Naive thymus-derived CD8-positive, alpha-beta T cell (primary cell): Measurements from ENCODE around the gene TMEM86A. TPM values are rescaled to one million over a fixed set of nuclear protein-coding genes. Genes with fewer than 3 reads are reported as not detected.
"Not testable (repeated sequence)": the region's sequence is repeated elsewhere in the genome, so short reads cannot be mapped to it uniquely, and the experiment has no call there.

Experiments used
- ATAC-seq, 2 donors: fragments of 150-1000 bp; cut with Tn5 transposase in 1 of 2; sonication (Bioruptor Pico), chemical (Tn5 transposase) in 1 of 2; 1 replicate in 1 of 2; 2 replicates in 1 of 2; pipeline ENCODE4 v1.10.0; 2021; ENCODE audit warnings: mild to moderate bottlenecking in 2 of 2, moderate library complexity in 2 of 2
- POLR2A ChIA-PET: fragments of 350-600 bp; sonication (Branson Sonifier 250); formaldehyde crosslinking; loops from one replicate; lab custom pipeline; 2021; ENCODE audit warnings: antibody characterized with exemption; lab: Charles Lee
- DNase-seq, 10 donors: peaks; one replicate each; pipeline versions ENCODE4 v3.0.0 to v3.0.0-alpha.2; 2020 to 2022
- H3K27ac Mint-ChIP-seq, 10 donors: one replicate each; pipeline ENCODE4 v1.8.0; 2020 to 2022; ENCODE audit warnings: mild to moderate bottlenecking in 10 of 10, mixed read lengths in 10 of 10, moderate library complexity in 4 of 10, inconsistent platforms in 1 of 10
- H3K27me3 Mint-ChIP-seq, 5 donors: one replicate each; pipeline ENCODE4 v1.8.0; 2021 to 2022; ENCODE audit warnings: mixed read lengths in 5 of 5
- H3K36me3 Mint-ChIP-seq, 3 donors: one replicate each; pipeline ENCODE4 v1.8.0; 2020 to 2022; ENCODE audit warnings: mixed read lengths in 3 of 3, mild to moderate bottlenecking in 2 of 3, inconsistent platforms in 1 of 3
- H3K4me1 Mint-ChIP-seq, 4 donors: one replicate each; pipeline ENCODE4 v1.8.0; 2021 to 2022; ENCODE audit warnings: mixed read lengths in 4 of 4
- H3K4me3 Mint-ChIP-seq, 10 donors: one replicate each; pipeline ENCODE4 v1.8.0; 2020 to 2022; ENCODE audit warnings: mild to moderate bottlenecking in 10 of 10, mixed read lengths in 10 of 10, moderate library complexity in 6 of 10, inconsistent platforms in 1 of 10
- H3K9me3 Mint-ChIP-seq, 9 donors: one replicate each; pipeline ENCODE4 v1.8.0; 2020 to 2022; ENCODE audit warnings: mixed read lengths in 9 of 9, mild to moderate bottlenecking in 3 of 9, inconsistent platforms in 1 of 9, moderate library complexity in 1 of 9
- polyA plus RNA-seq, 3 donors: library from polyadenylated mRNA; unstranded; fragments of 300-500 nt; fragmentation: Illumina TruSeq; gene quantifications; one replicate each; pipeline ENCODE4 v1.2.3, GENCODE V29; 2021
- total RNA-seq, 8 experiments: library from RNA in 2 of 8; stranded (reverse) in 2 of 8; gene quantifications; one replicate each; pipeline ENCODE4 v1.2.3 and lab custom pipeline; 2021 to 2026

Gene TMEM86A
- total and polyA plus RNA-seq, 5 experiments from 2014 or later: 0.43 to 6.7 (median 1.9) TPM

- H3K27me3 Mint-ChIP-seq: no peaks in the 10 kb centered on the region
- H3K4me1 Mint-ChIP-seq: peaks cover 8 to 33% (median 23%) of the 10 kb centered on the region in 4 donors
- POLR2A ChIA-PET: interaction anchor here (0.7 to 0.9 kb wide), 3 partner anchors 21 to 955 kb away, joined by 3 to 5 read pairs (median 4); partner anchors contain the start of gene TMEM86A
- no peak for ATAC-seq
- no peaks in the 10 kb centered on the region for H3K9me3 Mint-ChIP-seq
- H3K36me3 Mint-ChIP-seq: no peaks in the 10 kb centered on the region
- H3K4me3 Mint-ChIP-seq: peak overlapping the region in 2 of 10 donors; percentile 7 to 20
- peak overlapping the region in 4 of 10 donors; percentile 3 to 81 (median 40) for H3K27ac Mint-ChIP-seq
- no peak for DNase-seq
Observed at GRCh38 chr11:18677560-18677959, 21.0 kb upstream of the TMEM86A start.

GRCh38 chr11:18681949-18682348 lies 16.6 kb upstream of the TMEM86A start:
- POLR2A ChIA-PET: not testable (repeated sequence)

GRCh38 chr11:18682466-18682865 lies 16.1 kb upstream of the TMEM86A start:
- no peaks in the 10 kb centered on the region for H3K36me3 Mint-ChIP-seq
- no peak overlapping the region for H3K27ac Mint-ChIP-seq
- DNase-seq (no peak), ATAC-seq (no peak)
- peaks cover 4 to 11% (median 11%) of the 10 kb centered on the region in 4 donors for H3K4me1 Mint-ChIP-seq
- POLR2A ChIA-PET: interaction anchor here (0.5 kb wide), 1 partner anchor 8 kb away, joined by 3 read pairs; no protein-coding TSS in a partner anchor
- no peaks in the 10 kb centered on the region for H3K9me3 Mint-ChIP-seq
- no peaks in the 10 kb centered on the region for H3K27me3 Mint-ChIP-seq
- H3K4me3 Mint-ChIP-seq: no peak overlapping the region

More at GRCh38 chr11:18681949-18682348, 16.6 kb upstream of the TMEM86A start:
- not testable (repeated sequence) for H3K4me3 Mint-ChIP-seq, H3K36me3 Mint-ChIP-seq, H3K27me3 Mint-ChIP-seq, DNase-seq, H3K27ac Mint-ChIP-seq, ATAC-seq, H3K9me3 Mint-ChIP-seq
- peaks cover 4 to 12% (median 11%) of the 10 kb centered on the region in 4 donors for H3K4me1 Mint-ChIP-seq

DNA sequence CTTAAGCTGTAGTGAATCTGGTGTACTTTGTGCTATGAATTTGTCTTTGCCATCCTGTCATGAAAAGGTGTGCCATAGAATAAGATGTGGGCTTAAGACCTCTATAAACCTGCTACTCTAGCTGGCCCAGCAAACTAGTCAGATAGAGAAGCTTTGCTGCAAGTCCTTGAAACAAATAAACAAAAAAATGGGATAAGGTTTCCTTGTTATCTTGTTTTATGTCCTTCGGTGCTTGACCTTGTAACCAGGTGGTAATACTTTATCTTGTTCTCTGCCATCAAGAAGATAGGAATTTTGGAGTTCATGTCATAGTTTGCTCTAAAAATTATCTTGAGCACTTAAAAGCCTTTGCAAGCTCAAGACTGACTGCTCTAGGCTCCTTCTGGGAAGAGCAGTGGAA lies 14.3 kb upstream of the TMEM86A start:
- POLR2A ChIA-PET: no interaction called here
- Mint-ChIP-seq H3K36me3 (no peaks in the 10 kb centered on the region), H3K27ac (no peak overlapping the region), H3K4me3 (no peak overlapping the region), H3K9me3 (no peaks in the 10 kb centered on the region), H3K4me1 (peaks cover 3 to 6% (median 5%) of the 10 kb centered on the region in 4 donors), H3K27me3 (no peaks in the 10 kb centered on the region)
- DNase-seq (no peak), ATAC-seq (no peak)

GRCh38 chr11:18691467-18692140 lies 7.0 kb upstream of the TMEM86A start:
- ATAC-seq, H3K4me1 Mint-ChIP-seq, H3K27me3 Mint-ChIP-seq, DNase-seq, H3K4me3 Mint-ChIP-seq, H3K36me3 Mint-ChIP-seq, H3K9me3 Mint-ChIP-seq, POLR2A ChIA-PET: not testable (repeated sequence)
- peak overlapping the region in 1 of 10 donors; percentile 15 for H3K27ac Mint-ChIP-seq

GRCh38 chr11:18692941-18693760 lies 5.4 kb upstream of the TMEM86A start:
- DNase-seq (no peak), ATAC-seq (no peak)
- Mint-ChIP-seq H3K9me3 (no peaks in the 10 kb centered on the region), H3K4me1 (peaks cover 4 to 6% (median 5%) of the 10 kb centered on the region in 4 donors), H3K36me3 (no peaks in the 10 kb centered on the region), H3K27ac (peak overlapping the region in 1 of 10 donors; percentile 69), H3K27me3 (no peaks in the 10 kb centered on the region), H3K4me3 (no peak overlapping the region)
- POLR2A ChIA-PET: no interaction called here

GRCh38 chr11:18696638-18697225 lies 1.8 kb upstream of the TMEM86A start:
- H3K36me3 Mint-ChIP-seq: no peaks in the 10 kb centered on the region
- H3K27me3 Mint-ChIP-seq: no peaks in the 10 kb centered on the region
- POLR2A ChIA-PET: interaction anchor here (0.7 to 2.4 kb wide), 4 partner anchors 25 to 63 kb away, joined by 3 to 14 read pairs (median 4); partner anchors contain the start of gene SPTY2D1
- ATAC-seq: no peak
- peak overlapping the region in 6 of 10 donors; percentile 37 to 85 (median 68) for H3K27ac Mint-ChIP-seq
- H3K4me1 Mint-ChIP-seq: peaks cover 13 to 24% (median 21%) of the 10 kb centered on the region in 4 donors
- H3K9me3 Mint-ChIP-seq: no peaks in the 10 kb centered on the region
- DNase-seq: no peak
- peak overlapping the region in 4 of 10 donors; percentile 29 to 62 (median 48) for H3K4me3 Mint-ChIP-seq

DNA sequence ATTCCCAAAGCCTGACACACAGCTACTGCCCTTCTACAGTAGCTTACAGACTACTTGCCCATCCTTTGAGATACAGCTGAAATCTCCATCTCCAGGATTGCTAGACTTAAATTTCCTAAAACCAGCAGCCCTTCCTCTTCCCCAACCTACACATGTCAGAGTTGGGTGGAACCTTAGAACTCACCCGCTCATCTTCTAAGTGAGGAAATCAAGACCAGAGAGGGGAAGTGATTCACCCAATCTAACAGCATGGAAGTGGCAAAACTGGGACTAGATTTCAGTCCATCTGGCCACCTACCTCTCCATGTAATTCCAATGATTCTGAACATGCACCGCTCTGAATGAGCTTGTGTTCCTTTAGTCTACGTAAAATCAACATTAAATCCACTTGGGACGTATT lies 1.0 kb upstream of the TMEM86A start:
- Mint-ChIP-seq H3K36me3 (no peaks in the 10 kb centered on the region), H3K9me3 (no peaks in the 10 kb centered on the region), H3K27me3 (no peaks in the 10 kb centered on the region), H3K27ac (peak overlapping the region in 8 of 10 donors; percentile 5 to 93 (median 80)), H3K4me3 (peak overlapping the region in 6 of 10 donors; percentile 3 to 88 (median 40)), H3K4me1 (peaks cover 13 to 24% (median 21%) of the 10 kb centered on the region in 4 donors)
- POLR2A ChIA-PET: interaction anchor here (1.8 to 2.4 kb wide), 3 partner anchors 24 to 63 kb away, joined by 9 to 14 read pairs (median 10); partner anchors contain the start of gene SPTY2D1
- DNase-seq (no peak), ATAC-seq (no peak)

DNA sequence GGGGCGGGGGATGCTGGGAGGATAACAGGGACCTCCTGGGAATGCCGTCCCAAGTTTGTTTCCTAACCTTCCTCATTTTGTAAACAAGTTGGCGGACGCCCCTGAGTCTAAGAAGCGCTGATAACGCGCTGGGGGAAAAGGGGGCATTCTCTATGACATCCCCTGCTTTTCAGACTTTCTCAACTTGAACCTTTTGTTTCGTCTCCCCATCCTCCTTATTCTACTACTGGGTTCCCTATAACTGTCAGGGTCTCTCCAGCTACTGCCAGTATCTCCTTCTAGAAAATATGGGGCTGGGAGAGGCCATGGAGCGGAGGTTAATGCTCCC lies 654 bp downstream of the TMEM86A start:
- H3K4me3 Mint-ChIP-seq: peak overlapping the region; percentile 70 to 90 (median 82)
- ATAC-seq (no peak), DNase-seq (no peak)
- H3K27me3 Mint-ChIP-seq: no peaks in the 10 kb centered on the region
- H3K9me3 Mint-ChIP-seq: no peaks in the 10 kb centered on the region
- POLR2A ChIA-PET: interaction anchor here (1.2 to 2.4 kb wide), 4 partner anchors 22 to 65 kb away, joined by 3 to 14 read pairs (median 8); partner anchors contain the start of gene SPTY2D1
- H3K27ac Mint-ChIP-seq: peak overlapping the region; percentile 44 to 93 (median 86)
- no peaks in the 10 kb centered on the region for H3K36me3 Mint-ChIP-seq
- H3K4me1 Mint-ChIP-seq: peaks cover 15 to 25% (median 21%) of the 10 kb centered on the region in 4 donors

GRCh38 chr11:18699848-18700261 lies 1.3 kb downstream of the TMEM86A start:
- peak overlapping the region; percentile 70 to 90 (median 83) for H3K4me3 Mint-ChIP-seq
- no peaks in the 10 kb centered on the region for H3K27me3 Mint-ChIP-seq
- no peak for ATAC-seq
- POLR2A ChIA-PET: interaction anchor here (1.2 kb wide), 2 partner anchors 27 to 64 kb away, joined by 3 to 7 read pairs; no protein-coding TSS in a partner anchor
- H3K27ac Mint-ChIP-seq: peak overlapping the region; percentile 44 to 93 (median 83)
- no peaks in the 10 kb centered on the region for H3K36me3 Mint-ChIP-seq
- DNase-seq: no peak
- H3K4me1 Mint-ChIP-seq: peaks cover 15 to 31% (median 25%) of the 10 kb centered on the region in 4 donors
- H3K9me3 Mint-ChIP-seq: no peaks in the 10 kb centered on the region

DNA sequence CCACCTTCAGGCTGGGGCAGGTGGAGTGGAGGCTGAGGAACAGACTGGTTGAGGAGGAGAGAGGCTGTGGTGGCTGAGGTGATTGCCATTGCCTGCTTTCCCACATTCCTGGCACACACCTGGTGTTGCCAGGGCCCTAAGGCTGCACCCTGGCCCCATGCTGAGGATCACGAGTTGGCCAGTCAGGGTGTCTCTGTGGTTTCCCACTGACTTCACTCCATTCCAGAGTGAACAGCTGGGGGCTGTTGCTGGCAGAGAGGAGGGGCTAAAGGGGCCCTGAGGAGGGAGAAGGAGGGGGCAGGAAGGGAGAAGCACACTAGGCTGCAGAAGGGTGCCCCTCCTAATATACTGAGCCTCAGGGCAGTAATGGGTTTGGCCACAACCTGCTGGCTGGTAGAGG lies 1.8 kb downstream of the TMEM86A start:
- ATAC-seq: no peak
- H3K27me3 Mint-ChIP-seq: no peaks in the 10 kb centered on the region
- H3K4me3 Mint-ChIP-seq: peak overlapping the region; percentile 40 to 90 (median 83)
- POLR2A ChIA-PET: interaction anchor here (1.2 kb wide), 2 partner anchors 28 to 65 kb away, joined by 3 to 7 read pairs; no protein-coding TSS in a partner anchor
- DNase-seq: no peak
- H3K9me3 Mint-ChIP-seq: no peaks in the 10 kb centered on the region
- peaks cover 19 to 36% (median 30%) of the 10 kb centered on the region in 4 donors for H3K4me1 Mint-ChIP-seq
- no peaks in the 10 kb centered on the region for H3K36me3 Mint-ChIP-seq
- peak overlapping the region in 7 of 10 donors; percentile 36 to 90 (median 76) for H3K27ac Mint-ChIP-seq

- no peaks in the 10 kb centered on the region for H3K36me3 Mint-ChIP-seq
- POLR2A ChIA-PET: no interaction called here
- H3K4me1 Mint-ChIP-seq: peaks cover 20 to 39% (median 35%) of the 10 kb centered on the region in 4 donors
- H3K27ac Mint-ChIP-seq: peak overlapping the region in 5 of 10 donors; percentile 40 to 80 (median 48)
- ATAC-seq (no peak), DNase-seq (no peak)
- H3K27me3 Mint-ChIP-seq: no peaks in the 10 kb centered on the region
- H3K9me3 Mint-ChIP-seq: no peaks in the 10 kb centered on the region
- peak overlapping the region in 6 of 10 donors; percentile 38 to 73 (median 56) for H3K4me3 Mint-ChIP-seq
Observed at GRCh38 chr11:18700872-18701271, 2.3 kb downstream of the TMEM86A start.
